ENCODE data around the gene SPAG9. TPM values are rescaled to one million over a fixed set of nuclear protein-coding genes. Genes with fewer than 3 reads are reported as not detected.

Gene SPAG9
- total RNA-seq, 6 experiments from 2014 or later: 35.2 to 49.7 (median 43.3) TPM

DNA sequence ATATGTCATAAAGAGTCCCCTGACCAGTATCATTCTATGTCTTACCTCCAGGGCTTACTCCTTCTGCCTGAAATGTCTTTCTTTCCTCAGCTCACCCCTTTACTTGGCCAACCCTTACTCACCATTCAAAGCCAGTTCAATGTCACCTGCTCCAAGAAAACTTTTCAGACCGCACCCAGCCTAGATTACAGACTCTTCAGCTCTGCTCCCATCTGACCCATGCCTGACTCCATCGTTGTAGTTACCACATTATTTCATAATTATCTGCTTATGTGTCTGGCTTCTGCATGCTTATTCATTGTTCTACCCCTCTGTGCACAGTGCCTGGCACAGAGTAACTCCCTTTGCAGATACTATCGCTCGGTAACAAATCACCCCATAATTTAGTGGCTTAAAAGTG lies 192.0 kb downstream of the SPAG9 start:
- no peaks in the 10 kb centered on the region for H3K9me3 ChIP-seq
- TF ChIP-seq POLR2A (IDR thresholded peaks at IDR 0.05): no peak
- WGBS (ENCODE audit: insufficient coverage, low coverage, low lambda C conversion rate, missing lambda C conversion rate): 81% methylated on average over 3 of the region's 4 CpGs
- ATAC-seq (no peak), DNase-seq (no peak)
- H3K4me3 ChIP-seq: no peak overlapping the region
- H3K4me1 ChIP-seq: peaks cover 0 to 32% (median 11%) of the 10 kb centered on the region in 4 donors
- no peaks in the 10 kb centered on the region for H3K27me3 ChIP-seq
- H3K36me3 ChIP-seq: no peaks in the 10 kb centered on the region
- H3K27ac ChIP-seq: no peak overlapping the region
- intact Hi-C loops (cut with DNase I): no loop called here

DNA sequence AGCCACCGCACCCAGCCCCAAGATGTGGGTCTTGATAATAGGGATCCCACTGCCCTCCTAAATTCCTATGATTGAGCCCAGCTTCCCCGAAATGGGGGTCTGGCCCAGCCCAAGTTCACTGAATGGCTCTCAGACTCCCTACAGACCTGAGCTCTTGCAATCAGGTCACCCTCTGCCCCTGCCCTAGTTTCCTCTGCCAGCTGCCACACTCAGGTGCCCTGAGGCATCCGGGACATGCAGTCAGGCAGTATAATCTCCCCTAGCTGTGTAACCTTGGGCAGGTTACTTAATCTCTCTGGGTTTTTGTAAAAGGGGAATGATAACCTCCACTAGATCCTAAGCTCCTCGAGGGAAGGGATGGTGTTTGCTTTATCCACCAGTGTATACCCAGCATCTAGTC lies 193.4 kb downstream of the SPAG9 start:
- WGBS (ENCODE audit: insufficient coverage, low coverage, low lambda C conversion rate, missing lambda C conversion rate): 67% methylated on average over 3 of the region's 4 CpGs
- Histone ChIP-seq H3K27ac (no peak overlapping the region), H3K27me3 (no peaks in the 10 kb centered on the region), H3K4me1 (peaks cover 0 to 32% (median 11%) of the 10 kb centered on the region in 4 donors), H3K36me3 (no peaks in the 10 kb centered on the region), H3K4me3 (no peak overlapping the region), H3K9me3 (no peaks in the 10 kb centered on the region)
- no peak for ATAC-seq
- no peak for TF ChIP-seq CTCF (IDR thresholded peaks at IDR 0.05)
- no peak for TF ChIP-seq POLR2A (IDR thresholded peaks at IDR 0.05)
- DNase-seq: peak in 1 of 3 donors; percentile 63
- intact Hi-C loops (cut with DNase I): no loop called here

- intact Hi-C loops (cut with DNase I): no loop called here
- H3K4me1 ChIP-seq: peaks cover 0 to 26% (median 11%) of the 10 kb centered on the region in 4 donors
- TF ChIP-seq CTCF (IDR thresholded peaks at IDR 0.05) (no peak), POLR2A (IDR thresholded peaks at IDR 0.05) (no peak)
These were observed 194.1 kb downstream of the SPAG9 start for GRCh38 chr17:50926523-50926922.

DNA sequence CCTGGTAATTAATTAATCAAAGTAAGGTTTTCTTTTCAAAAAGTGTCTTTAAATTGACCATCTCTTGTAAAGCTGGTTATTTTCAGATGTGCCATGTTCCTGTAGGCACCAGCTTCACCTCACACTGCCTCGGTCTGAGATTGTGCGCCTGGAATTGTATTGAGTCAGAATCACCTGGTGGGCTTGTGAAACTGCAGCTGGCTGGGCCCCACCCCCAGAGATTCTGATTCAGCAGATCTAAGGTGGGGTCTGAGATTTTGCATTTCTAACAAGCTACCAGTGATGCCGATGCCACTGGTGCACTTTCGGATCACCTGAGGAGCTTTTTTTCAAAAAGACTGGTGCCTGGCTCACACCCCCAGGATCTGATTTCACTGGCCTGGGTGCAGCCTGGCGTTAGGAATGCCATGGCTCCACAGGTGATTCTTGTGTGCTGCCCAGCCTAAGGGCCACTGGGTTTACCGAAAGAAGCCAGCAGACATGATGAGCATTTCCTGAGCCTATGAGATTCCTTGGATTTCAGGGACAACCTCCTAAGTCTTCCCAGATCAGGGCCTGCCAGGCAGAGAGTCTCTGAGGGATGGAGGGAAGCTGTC lies 195.3 kb downstream of the SPAG9 start:
- H3K27me3 ChIP-seq: no peaks in the 10 kb centered on the region
- DNase-seq (peak in 1 of 3 donors; percentile 35), ATAC-seq (no peak)
- H3K36me3 ChIP-seq: no peaks in the 10 kb centered on the region
- H3K4me1 ChIP-seq: peaks cover 0 to 29% (median 8%) of the 10 kb centered on the region in 4 donors
- no peak overlapping the region for H3K4me3 ChIP-seq
- WGBS (ENCODE audit: insufficient coverage, low coverage, low lambda C conversion rate, missing lambda C conversion rate): 75% methylated on average over 2 of the region's 6 CpGs
- no peak overlapping the region for H3K27ac ChIP-seq
- TF ChIP-seq POLR2A (IDR thresholded peaks at IDR 0.05) (no peak), CTCF (IDR thresholded peaks at IDR 0.05) (no peak)
- intact Hi-C loops (cut with DNase I): no loop called here
- no peaks in the 10 kb centered on the region for H3K9me3 ChIP-seq

More at GRCh38 chr17:50926523-50926922, 194.1 kb downstream of the SPAG9 start:
- 80% methylated on average over 3 of the region's 7 CpGs for WGBS (ENCODE audit: insufficient coverage, low coverage, low lambda C conversion rate, missing lambda C conversion rate)
- DNase-seq (peak in 1 of 3 donors; percentile 29), ATAC-seq (no peak)
- Histone ChIP-seq H3K9me3 (no peaks in the 10 kb centered on the region), H3K4me3 (no peak overlapping the region), H3K27me3 (no peaks in the 10 kb centered on the region), H3K36me3 (no peaks in the 10 kb centered on the region), H3K27ac (no peak overlapping the region)

DNA sequence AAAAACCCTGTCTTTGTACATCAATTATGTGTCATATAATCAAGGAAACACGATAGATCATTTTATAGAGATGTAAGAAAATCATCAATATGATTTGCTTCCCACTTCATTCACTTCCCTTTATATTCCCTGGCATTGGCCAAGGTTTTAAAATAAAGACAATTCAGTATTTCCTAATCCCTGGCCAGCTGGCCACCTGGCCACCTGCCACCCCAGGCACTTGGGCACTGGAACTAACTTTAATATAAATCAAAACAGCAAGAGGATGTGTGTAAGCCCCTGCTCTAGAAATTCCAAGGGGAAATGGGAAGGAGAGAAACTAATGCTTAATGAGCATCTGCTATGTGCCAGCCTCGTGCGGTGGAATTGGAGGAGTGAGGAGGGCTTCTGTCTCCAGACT lies 195.9 kb downstream of the SPAG9 start:
- ATAC-seq: peak; percentile 40 to 69 (median 50)
- TF ChIP-seq POLR2A (IDR thresholded peaks at IDR 0.05): no peak
- TF ChIP-seq CTCF (IDR thresholded peaks at IDR 0.05): no peak
- H3K27ac ChIP-seq: no peak overlapping the region
- H3K4me3 ChIP-seq: no peak overlapping the region
- no peaks in the 10 kb centered on the region for H3K27me3 ChIP-seq
- intact Hi-C loops (cut with DNase I): no loop called here
- H3K36me3 ChIP-seq: no peaks in the 10 kb centered on the region
- WGBS (ENCODE audit: insufficient coverage, low coverage, low lambda C conversion rate, missing lambda C conversion rate): 37% methylated on average over 3 of the region's 3 CpGs
- no peaks in the 10 kb centered on the region for H3K9me3 ChIP-seq
- DNase-seq: peak in 1 of 3 donors; percentile 66
- H3K4me1 ChIP-seq: peaks cover 0 to 32% (median 9%) of the 10 kb centered on the region in 4 donors
